PC-9 (cell line): Measurements from ENCODE around the gene C1orf35. TPM values are rescaled to one million over a fixed set of nuclear protein-coding genes. Genes with fewer than 3 reads are reported as not detected.

Experiments used
- BruUV-seq: library from RNA; stranded (reverse); fragments of 400-500 nt; replicated peaks from 2 replicates; lab custom pipeline; 2021; lab: Mats Ljungman, UMichigan
- CTCF ChIA-PET: fragments of 300-600 bp; sonication (Branson Sonifier 250); formaldehyde crosslinking; loops from one replicate; lab custom pipeline; 2022; ENCODE audit warnings: antibody characterized with exemption; lab: Charles Lee
- POLR2A ChIA-PET: fragments of 300-600 bp; sonication (Branson Sonifier 250); formaldehyde crosslinking; loops from one replicate; lab custom pipeline; 2022; ENCODE audit warnings: antibody characterized with exemption; ENCODE audit not compliant: unreplicated experiment; lab: Charles Lee
- DNase-seq, 2 experiments: peaks; one replicate each; pipeline versions ENCODE4 v3.0.0 to v3.0.0-alpha.2; 2015 to 2022; ENCODE audit warnings: mixed read lengths in 1 of 2
- H2AFZ ChIP-seq: fragments of 200-600 bp; sonication (generic); 2 replicates; pipeline ENCODE4 v1.8.1; 2017; ENCODE audit warnings: antibody characterized with exemption
- H3F3A ChIP-seq: fragments of 200-600 bp; sonication (generic); 2 replicates; pipeline ENCODE4 v1.8.1; 2017; ENCODE audit warnings: antibody characterized with exemption, mild to moderate bottlenecking, low read depth; ENCODE audit not compliant: insufficient read depth
- H3K27ac ChIP-seq: fragments of 200-600 bp; sonication (generic); 2 replicates; pipeline ENCODE4 v1.6.1; 2016; ENCODE audit warnings: mixed run types
- H3K27me3 ChIP-seq: fragments of 200-600 bp; sonication (generic); 2 replicates; pipeline ENCODE4 v1.6.1; 2016; ENCODE audit warnings: low read depth, mixed run types; ENCODE audit not compliant: insufficient read depth
- H3K36me3 ChIP-seq: fragments of 200-600 bp; sonication (generic); 2 replicates; pipeline ENCODE4 v1.6.1; 2016; ENCODE audit warnings: low read depth, mixed run types
- H3K4me1 ChIP-seq: fragments of 200-600 bp; sonication (generic); replicated peaks from 2 replicates; pipeline ENCODE4 v1.6.1; 2016; ENCODE audit warnings: mixed run types; ENCODE audit not compliant: insufficient read depth
- H3K4me2 ChIP-seq: fragments of 200-600 bp; sonication (generic); 2 replicates; pipeline ENCODE4 v1.6.1; 2017; ENCODE audit warnings: mixed run types
- H3K4me3 ChIP-seq: fragments of 200-600 bp; sonication (generic); 2 replicates; pipeline ENCODE4 v1.6.1; 2016; ENCODE audit warnings: mixed run types
- H3K79me2 ChIP-seq: fragments of 200-600 bp; sonication (generic); 2 replicates; pipeline ENCODE4 v1.6.1; 2017; ENCODE audit warnings: low read depth, mixed run types
- H3K9me2 ChIP-seq: fragments of 200-600 bp; sonication (generic); 2 replicates; pipeline ENCODE4 v1.8.1; 2017; ENCODE audit warnings: mild to moderate bottlenecking; ENCODE audit not compliant: insufficient read depth
- H3K9me3 ChIP-seq: fragments of 200-600 bp; sonication (generic); 2 replicates; pipeline ENCODE4 v1.8.1; 2016; ENCODE audit warnings: low read depth; ENCODE audit not compliant: insufficient read depth
- H4K20me1 ChIP-seq: fragments of 200-600 bp; sonication (generic); 2 replicates; pipeline ENCODE4 v1.8.1; 2017; ENCODE audit not compliant: insufficient read depth
- CTCF ChIP-seq: fragments of 200-600 bp; sonication (generic); conservative IDR thresholded peaks from 2 replicates; pipeline ENCODE4 v1.6.1; 2017; ENCODE audit warnings: mixed run types, antibody characterized with exemption, mild to moderate bottlenecking, moderate library complexity
- EZH2 ChIP-seq: fragments of 200-600 bp; sonication (generic); IDR thresholded peaks from 2 replicates; pipeline ENCODE4 v1.8.0; 2017; ENCODE audit warnings: antibody characterized with exemption, low read depth
- intact Hi-C: fragments of 100-400 bp; cut with micrococcal nuclease; formaldehyde crosslinking; loops from one replicate; pipeline ENCODE4 v1.10.0; 2022; ENCODE audit not compliant: unreplicated experiment
- total RNA-seq: library from RNA; stranded (reverse); gene quantifications from 2 replicates; pipeline ENCODE4 v1.2.3, GENCODE V29; 2021

The C1orf35 gene
- total RNA-seq, 1 experiment from 2014 or later, result 26.4 TPM

GRCh38 chr1:228151180-228151925, 48.2 kb upstream of the C1orf35 start:
- Histone ChIP-seq H3F3A (no peaks in the 10 kb centered on the region), H3K9me3 (no peaks in the 10 kb centered on the region), H2AFZ (no peak overlapping the region), H3K36me3 (no peaks in the 10 kb centered on the region), H3K9me2 (no peaks in the 10 kb centered on the region), H3K4me1 (no peaks in the 10 kb centered on the region), H3K27me3 (no peaks in the 10 kb centered on the region), H3K4me3 (no peak overlapping the region), H3K4me2 (no peak overlapping the region), H3K27ac (no peak overlapping the region), H3K79me2 (no peaks in the 10 kb centered on the region), H4K20me1 (no peaks in the 10 kb centered on the region)
- BruUV-seq, result no TSS peak
- intact Hi-C loops, result no loop called here
- no peak for TF ChIP-seq EZH2
- no peak for TF ChIP-seq CTCF
- POLR2A ChIA-PET, result no interaction called here
- no peak for DNase-seq
- CTCF ChIA-PET, result no interaction called here

- intact Hi-C loops, result no loop called here
- no peak overlapping the region for H3K4me3 ChIP-seq
- H3K4me1 ChIP-seq, result no peaks in the 10 kb centered on the region
- H2AFZ ChIP-seq, result no peak overlapping the region
- H3K4me2 ChIP-seq, result no peak overlapping the region
- no peaks in the 10 kb centered on the region for H3F3A ChIP-seq
- TF ChIP-seq CTCF, result no peak
- no peak for TF ChIP-seq EZH2
- H3K9me3 ChIP-seq, result no peaks in the 10 kb centered on the region
- DNase-seq, result no peak
- TSS peak; percentile 10 for BruUV-seq
- CTCF ChIA-PET, result no interaction called here
- H4K20me1 ChIP-seq, result no peaks in the 10 kb centered on the region
- no peaks in the 10 kb centered on the region for H3K36me3 ChIP-seq
- no peak overlapping the region for H3K27ac ChIP-seq
- POLR2A ChIA-PET, result no interaction called here
- H3K9me2 ChIP-seq, result no peaks in the 10 kb centered on the region
- no peaks in the 10 kb centered on the region for H3K27me3 ChIP-seq
- H3K79me2 ChIP-seq, result no peaks in the 10 kb centered on the region; the same call in 1 of the 2 replicates
Observed at GRCh38 chr1:228150461-228151179, 47.5 kb upstream of the C1orf35 start.

- no peak for TF ChIP-seq EZH2
- TF ChIP-seq CTCF, result no peak
- Histone ChIP-seq H3K4me1 (no peaks in the 10 kb centered on the region), H3K27me3 (no peaks in the 10 kb centered on the region), H3F3A (no peaks in the 10 kb centered on the region), H3K79me2 (peaks cover 1% of the 10 kb centered on the region; the same call in 1 of the 2 replicates), H3K4me3 (no peak overlapping the region), H3K9me3 (no peaks in the 10 kb centered on the region), H4K20me1 (no peaks in the 10 kb centered on the region), H3K9me2 (no peaks in the 10 kb centered on the region), H3K27ac (no peak overlapping the region), H2AFZ (no peak overlapping the region), H3K36me3 (no peaks in the 10 kb centered on the region), H3K4me2 (no peak overlapping the region)
- BruUV-seq, result no TSS peak
- intact Hi-C loops, result no loop called here
- ChIA-PET POLR2A (interaction anchor here (0.6 kb wide), 1 partner anchor 249 kb away, joined by 8 read pairs; no protein-coding TSS in a partner anchor), CTCF (no interaction called here)
- no peak for DNase-seq
Observed at GRCh38 chr1:228150120-228150460, 47.0 kb upstream of the C1orf35 start.
